Common myeloid progenitor, CD34-positive (primary cell): ENCODE measurements around the gene HLX.
A peak's percentile ranks its signal among the peaks of the same experiment; 100 is the strongest.

Experiments used
- CTCF ChIA-PET: fragments of 350-600 bp; sonication (Branson Sonifier 250); formaldehyde crosslinking; loops from one replicate; lab custom pipeline; 2021; ENCODE audit warnings: antibody characterized with exemption; lab: Charles Lee
- POLR2A ChIA-PET: fragments of 350-600 bp; sonication (Branson Sonifier 250); formaldehyde crosslinking; loops from one replicate; lab custom pipeline; 2021; ENCODE audit warnings: antibody characterized with exemption; lab: Charles Lee
- DNase-seq, 3 donors: peaks; one replicate each; pipeline versions ENCODE4 v3.0.0 to v3.0.0-alpha.2; 2013
- H3K27ac ChIP-seq, 2 experiments: 1 replicate in 1 of 2; 2 replicates in 1 of 2; pipeline ENCODE4 v1.7.0; 2013; ENCODE audit warnings: inconsistent platforms in 2 of 2, low read length in 2 of 2, mild to moderate bottlenecking in 2 of 2, low read depth in 1 of 2, moderate library complexity in 1 of 2; ENCODE audit not compliant: severe bottlenecking in 2 of 2, insufficient read depth in 1 of 2, poor library complexity in 1 of 2
- H3K27me3 ChIP-seq, 5 experiments: replicated peaks in 2 of 5; 1 replicate in 3 of 5; 2 replicates in 2 of 5; pipeline versions ENCODE4 v1.6.1 to v1.7.0; 2013; ENCODE audit warnings: low read length in 4 of 5, mild to moderate bottlenecking in 2 of 5, moderate library complexity in 2 of 5, inconsistent platforms in 1 of 5; ENCODE audit not compliant: insufficient read depth in 5 of 5, control insufficient read depth in 4 of 5
- H3K36me3 ChIP-seq, 4 experiments: 1 replicate in 2 of 4; 2 replicates in 2 of 4; pipeline versions ENCODE4 v1.6.1 to v1.7.0; 2013; ENCODE audit warnings: low read length in 3 of 4, control low read depth in 1 of 4, mild to moderate bottlenecking in 1 of 4; ENCODE audit not compliant: control insufficient read depth in 4 of 4, insufficient read depth in 4 of 4
- H3K4me1 ChIP-seq, 4 experiments: 1 replicate in 3 of 4; 2 replicates in 1 of 4; pipeline versions ENCODE4 v1.6.1 to v1.7.1; 2013; ENCODE audit warnings: low read length in 3 of 4, mild to moderate bottlenecking in 3 of 4, control low read depth in 1 of 4, inconsistent platforms in 1 of 4, moderate library complexity in 1 of 4; ENCODE audit not compliant: control insufficient read depth in 4 of 4, insufficient read depth in 4 of 4; ENCODE audit errors: control extremely low read depth in 1 of 4
- H3K4me3 ChIP-seq, 7 experiments: 1 replicate in 4 of 7; 2 replicates in 3 of 7; pipeline versions ENCODE4 v1.5.1 to v1.7.0; 2013; ENCODE audit warnings: mild to moderate bottlenecking in 7 of 7, low read length in 6 of 7, moderate library complexity in 6 of 7, inconsistent platforms in 2 of 7, low read depth in 2 of 7, control low read depth in 1 of 7; ENCODE audit not compliant: insufficient read depth in 4 of 7, control insufficient read depth in 1 of 7; ENCODE audit errors: extremely low read depth in 1 of 7
- H3K9me3 ChIP-seq, 5 experiments: 1 replicate in 4 of 5; 2 replicates in 1 of 5; pipeline versions ENCODE4 v1.6.1 to v1.7.1; 2013; ENCODE audit warnings: low read length in 4 of 5, mild to moderate bottlenecking in 2 of 5, inconsistent platforms in 1 of 5, low read depth in 1 of 5, moderate library complexity in 1 of 5; ENCODE audit not compliant: control insufficient read depth in 4 of 5, insufficient read depth in 2 of 5; ENCODE audit errors: control extremely low read depth in 1 of 5
- WGBS: methylation state at CpG from one replicate; pipeline ENCODE4 v1.1.5; 2013; ENCODE audit not compliant: insufficient coverage; 5-methylcytosine and 5-hydroxymethylcytosine counted together

The HLX gene

DNA sequence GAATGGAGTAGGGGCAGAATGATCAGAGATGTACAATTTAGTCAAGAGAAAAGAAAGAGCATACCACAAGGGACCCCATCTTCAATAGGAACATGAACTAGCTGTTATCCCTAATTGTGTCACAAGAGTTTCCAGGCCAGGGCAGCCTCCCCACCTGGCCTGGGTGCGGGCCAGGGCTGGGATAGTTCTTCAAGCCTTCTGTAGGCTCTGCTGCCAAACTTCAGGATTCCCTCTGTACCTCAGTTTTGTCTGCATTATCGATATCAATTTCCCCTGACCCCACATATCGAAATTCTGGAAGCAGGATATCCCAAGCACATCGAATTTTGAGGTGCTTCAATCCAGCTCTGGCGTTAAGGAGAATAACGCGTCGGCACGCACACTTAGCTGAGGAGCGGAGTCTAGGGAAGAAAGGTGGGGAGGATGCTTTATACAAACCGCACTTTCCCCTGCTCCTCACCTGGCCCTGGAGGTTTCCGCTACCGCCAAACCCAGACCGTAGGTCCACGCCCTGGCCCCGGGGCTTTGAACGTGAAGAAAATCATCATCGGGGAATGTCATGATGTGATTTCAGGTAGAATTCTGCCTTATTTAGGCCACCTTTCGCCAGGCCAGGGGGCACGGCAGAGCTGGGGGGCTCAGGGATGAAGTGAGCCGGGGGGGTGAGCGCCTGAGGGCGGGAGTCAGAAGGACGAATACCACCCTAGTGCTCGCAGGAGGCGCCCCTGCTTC is 7.4 kb downstream of the HLX start:
- 96% methylated on average over 21 of the region's 26 CpGs for WGBS
- Histone ChIP-seq H3K4me1 (peaks cover 0 to 36% (median 33%) of the 10 kb centered on the region in 4 experiments), H3K27ac (no peak overlapping the region), H3K4me3 (no peak overlapping the region), H3K36me3 (peaks cover 5 to 29% (median 25%) of the 10 kb centered on the region in 4 experiments), H3K27me3 (peaks cover 2 to 69% (median 42%) of the 10 kb centered on the region in 5 experiments), H3K9me3 (no peaks in the 10 kb centered on the region)
- no peak for DNase-seq
- ChIA-PET CTCF (interaction anchor here (0.9 to 1.7 kb wide), 7 partner anchors 8 to 319 kb away, joined by 3 to 7 read pairs (median 3); no protein-coding TSS in a partner anchor), POLR2A (interaction anchor here (0.6 kb wide), 1 partner anchor 288 kb away, joined by 3 read pairs; no protein-coding TSS in a partner anchor)

- CTCF ChIA-PET: interaction anchor here (0.9 to 1.1 kb wide), 3 partner anchors 18 to 214 kb away, joined by 3 read pairs; no protein-coding TSS in a partner anchor
- Histone ChIP-seq H3K9me3 (no peaks in the 10 kb centered on the region), H3K27me3 (peaks cover 2 to 74% (median 47%) of the 10 kb centered on the region in 5 experiments), H3K36me3 (peaks cover 5 to 29% (median 22%) of the 10 kb centered on the region in 4 experiments), H3K27ac (no peak overlapping the region), H3K4me1 (peaks cover 0 to 36% (median 30%) of the 10 kb centered on the region in 4 experiments), H3K4me3 (peak overlapping the region in 4 of 7 experiments; percentile 36 to 69 (median 57))
- POLR2A ChIA-PET: interaction anchor here (0.6 kb wide), 1 partner anchor 287 kb away, joined by 3 read pairs; no protein-coding TSS in a partner anchor
- 66% methylated on average over 11 of the region's 11 CpGs for WGBS
- no peak for DNase-seq
Observed at GRCh38 chr1:220887202-220887519, 7.9 kb downstream of the HLX start.

GRCh38 chr1:220887520-220888416 is 8.5 kb downstream of the HLX start:
- peaks cover 0 to 31% (median 24%) of the 10 kb centered on the region in 4 experiments for H3K4me1 ChIP-seq

DNA sequence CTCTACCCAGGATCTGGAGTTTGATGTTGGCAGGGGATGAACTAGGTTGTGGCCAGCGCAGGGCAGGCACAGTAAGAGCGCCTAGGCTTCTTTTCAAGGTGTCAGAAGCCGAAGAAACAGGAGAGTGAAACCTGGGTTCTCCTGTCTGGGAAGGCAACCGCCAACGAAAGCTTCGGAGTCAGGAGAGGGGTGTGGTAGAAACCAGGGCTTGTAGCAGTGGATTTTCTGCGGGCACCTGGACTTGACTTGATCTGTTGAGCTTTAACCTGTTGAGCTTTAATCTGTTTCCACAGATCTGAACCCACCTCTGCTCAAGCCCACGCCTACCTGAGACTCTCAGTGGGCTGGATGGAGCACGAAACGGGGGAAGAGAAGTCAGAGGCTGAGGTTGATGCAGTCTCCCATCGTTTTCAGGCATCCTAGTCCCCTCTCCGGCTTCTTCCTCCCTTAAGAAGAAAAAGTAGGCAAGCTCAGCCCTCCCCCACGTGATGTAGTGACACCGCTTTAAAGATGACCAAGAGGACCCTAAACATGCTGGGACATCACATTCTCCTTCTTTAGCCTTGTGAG is 9.3 kb downstream of the HLX start:
- Histone ChIP-seq H3K9me3 (no peaks in the 10 kb centered on the region), H3K27ac (no peak overlapping the region), H3K27me3 (peaks cover 8 to 87% (median 59%) of the 10 kb centered on the region in 5 experiments), H3K4me3 (peak overlapping the region in 1 of 7 experiments; percentile 65), H3K36me3 (peaks cover 5 to 27% (median 17%) of the 10 kb centered on the region in 4 experiments), H3K4me1 (peaks cover 3 to 35% (median 21%) of the 10 kb centered on the region in 4 experiments)
- POLR2A ChIA-PET: no interaction called here
- DNase-seq: no peak
- 48% methylated on average over 10 of the region's 14 CpGs for WGBS
- CTCF ChIA-PET: interaction anchor here (0.8 to 3.3 kb wide), 5 partner anchors 13 to 294 kb away, joined by 3 to 15 read pairs (median 3); no protein-coding TSS in a partner anchor

More at GRCh38 chr1:220887520-220888416, 8.5 kb downstream of the HLX start:
- no peaks in the 10 kb centered on the region for H3K9me3 ChIP-seq
- peak in 2 of 3 donors; percentile 55 to 65 for DNase-seq
- H3K27me3 ChIP-seq: peaks cover 2 to 80% (median 52%) of the 10 kb centered on the region in 5 experiments
- POLR2A ChIA-PET: interaction anchor here (0.6 kb wide), 1 partner anchor 287 kb away, joined by 3 read pairs; no protein-coding TSS in a partner anchor
- no peak overlapping the region for H3K27ac ChIP-seq
- CTCF ChIA-PET: interaction anchor here (0.8 to 1.4 kb wide), 7 partner anchors 14 to 295 kb away, joined by 3 read pairs; no protein-coding TSS in a partner anchor
- peak overlapping the region in 6 of 7 experiments; percentile 28 to 69 (median 43) for H3K4me3 ChIP-seq
- WGBS: 7% methylated on average over 41 of the region's 48 CpGs
- peaks cover 5 to 29% (median 21%) of the 10 kb centered on the region in 4 experiments for H3K36me3 ChIP-seq

DNA sequence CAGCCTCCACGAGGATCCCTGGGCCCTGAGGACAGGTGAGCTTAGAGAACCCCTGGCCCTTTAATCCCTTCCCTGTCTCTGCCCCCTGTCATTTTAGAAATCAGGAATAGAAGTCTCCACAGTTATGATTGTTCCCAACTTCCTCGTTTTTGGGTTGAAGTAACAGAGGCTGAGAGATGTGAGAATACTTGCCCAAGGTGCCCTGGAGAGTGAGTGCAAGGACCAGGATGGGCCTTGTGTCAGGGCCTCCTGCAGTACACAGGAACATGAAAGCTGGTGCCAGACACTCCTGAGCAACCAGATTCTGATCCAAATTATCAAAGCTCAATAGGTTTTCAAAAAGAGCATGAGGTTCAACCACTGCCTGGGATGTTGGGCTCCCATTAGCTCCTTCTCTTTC is 10.1 kb downstream of the HLX start:
- Histone ChIP-seq H3K27ac (no peak overlapping the region), H3K9me3 (no peaks in the 10 kb centered on the region), H3K4me3 (no peak overlapping the region), H3K36me3 (peaks cover 4 to 18% (median 10%) of the 10 kb centered on the region in 4 experiments), H3K4me1 (peaks cover 3 to 42% (median 28%) of the 10 kb centered on the region in 4 experiments), H3K27me3 (peaks cover 8 to 90% (median 65%) of the 10 kb centered on the region in 5 experiments)
- CTCF ChIA-PET: interaction anchor here (1.4 to 3.3 kb wide), 3 partner anchors 14 to 294 kb away, joined by 3 to 15 read pairs (median 3); no protein-coding TSS in a partner anchor
- POLR2A ChIA-PET: no interaction called here
- WGBS: 54% methylated on average over 2 of the region's 2 CpGs
- no peak for DNase-seq

DNA sequence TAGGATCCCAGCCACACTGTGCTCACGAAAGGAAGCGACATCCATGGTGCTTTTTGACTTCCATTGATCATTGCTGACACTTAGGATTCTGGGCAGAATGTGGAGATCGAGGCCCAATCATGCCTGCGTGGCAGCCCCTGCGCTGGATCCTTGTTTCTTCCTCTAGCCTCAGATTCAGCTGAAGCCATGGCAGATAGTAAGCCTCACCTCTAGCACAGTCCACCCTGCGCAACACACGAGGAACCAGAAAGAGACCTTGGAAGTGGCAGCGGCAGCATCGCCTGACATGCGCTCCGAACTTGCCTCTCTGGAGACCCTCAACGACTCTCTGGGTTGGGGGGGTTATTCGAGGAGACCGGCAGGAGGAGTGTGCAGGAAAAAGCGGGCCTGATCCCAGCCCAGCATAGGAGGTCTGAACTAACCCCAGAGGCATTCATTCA is 10.6 kb downstream of the HLX start:
- ChIA-PET POLR2A (no interaction called here), CTCF (interaction anchor here (0.9 to 3.3 kb wide), 4 partner anchors 8 to 213 kb away, joined by 3 to 15 read pairs (median 4); no protein-coding TSS in a partner anchor)
- no peak for DNase-seq
- Histone ChIP-seq H3K4me3 (no peak overlapping the region), H3K4me1 (peaks cover 3 to 44% (median 30%) of the 10 kb centered on the region in 4 experiments), H3K9me3 (no peaks in the 10 kb centered on the region), H3K27me3 (peaks cover 8 to 90% (median 67%) of the 10 kb centered on the region in 5 experiments), H3K36me3 (peaks cover 0 to 13% (median 6%) of the 10 kb centered on the region in 4 experiments), H3K27ac (no peak overlapping the region)
- WGBS: 90% methylated on average over 11 of the region's 15 CpGs
